HuH-7.5 (cell line): ENCODE results near the gene CEP41.

Experiments used
- DNase-seq: peaks from one replicate; pipeline ENCODE4 v3.0.0; 2011; ENCODE audit warnings: low spot score

CEP41 gene

DNA sequence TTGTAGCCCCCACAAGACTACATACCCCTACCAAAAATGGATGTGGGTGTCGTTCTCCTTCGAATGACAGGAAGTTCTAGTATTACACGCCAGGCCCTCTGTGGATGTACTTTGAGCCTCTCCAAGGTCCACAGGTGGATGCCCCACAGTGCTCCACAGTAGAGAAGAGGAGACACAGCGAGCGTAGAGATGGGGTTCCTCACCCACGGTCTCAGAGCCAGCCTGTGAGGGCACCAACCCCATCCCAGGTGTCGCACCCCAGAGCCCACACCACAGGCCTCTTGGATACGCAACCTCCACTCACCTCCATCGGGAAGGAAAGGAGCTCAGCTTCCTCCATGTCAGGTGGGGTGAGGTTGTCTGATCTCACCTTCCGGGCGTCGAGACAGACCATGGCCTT, 93.9 kb downstream of the CEP41 start:
- DNase-seq, result no peak

DNA sequence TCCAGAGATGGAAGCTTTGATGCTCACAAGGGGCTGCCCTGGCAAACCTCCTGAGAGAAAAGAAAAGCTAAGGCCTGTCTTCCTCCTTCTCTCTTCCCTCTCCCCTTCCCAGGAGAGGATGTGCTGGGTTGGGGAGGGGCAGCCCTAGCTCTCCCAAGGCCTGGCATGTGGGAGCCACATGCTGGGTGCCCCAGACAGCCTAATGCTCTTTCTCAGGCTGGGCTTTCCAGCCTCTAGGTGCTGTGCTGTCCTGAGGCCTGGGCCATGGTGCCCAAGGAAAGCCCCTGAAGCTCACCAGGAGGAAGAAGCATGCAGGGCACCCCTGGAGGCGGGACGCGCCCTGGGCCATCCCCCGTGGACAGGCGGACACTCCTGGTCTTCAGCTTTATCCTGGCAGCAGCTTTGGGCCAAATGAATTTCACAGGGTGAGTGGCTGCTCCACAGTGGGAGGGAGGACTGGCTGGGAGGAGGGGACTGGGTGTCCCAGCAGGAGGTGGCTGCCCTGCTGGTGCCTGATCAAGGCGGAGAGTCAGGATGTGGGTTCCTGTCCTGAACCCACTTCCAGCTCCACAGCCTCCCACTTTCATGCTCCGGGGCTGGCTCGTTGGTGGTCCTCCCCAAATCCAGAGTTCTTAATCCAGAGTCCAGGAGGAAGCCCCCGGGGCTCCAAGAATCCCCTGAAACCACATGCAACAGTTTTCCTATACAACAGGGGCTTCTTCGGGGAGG, 94.5 kb downstream of the CEP41 start:
- DNase-seq, result no peak

DNA sequence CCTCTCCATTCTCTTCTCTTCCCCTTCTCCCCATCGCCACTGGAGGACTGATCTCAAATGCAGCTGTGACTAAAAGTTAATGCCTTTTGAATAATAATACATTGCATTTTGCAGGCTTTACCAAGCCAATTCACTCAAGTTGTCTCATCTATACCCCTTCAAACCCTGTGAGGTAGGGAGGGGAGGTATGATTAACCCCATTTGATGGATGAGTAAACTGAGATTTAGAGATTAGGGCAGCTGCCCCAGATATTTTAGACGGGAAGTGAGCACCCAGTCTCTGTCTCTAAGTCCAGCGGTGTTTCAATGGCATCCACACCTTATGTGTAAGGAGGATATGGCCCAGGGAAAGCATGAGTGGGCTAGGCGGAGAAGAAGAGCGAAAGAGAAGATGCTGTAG, 95.1 kb downstream of the CEP41 start:
- no peak for DNase-seq

DNA sequence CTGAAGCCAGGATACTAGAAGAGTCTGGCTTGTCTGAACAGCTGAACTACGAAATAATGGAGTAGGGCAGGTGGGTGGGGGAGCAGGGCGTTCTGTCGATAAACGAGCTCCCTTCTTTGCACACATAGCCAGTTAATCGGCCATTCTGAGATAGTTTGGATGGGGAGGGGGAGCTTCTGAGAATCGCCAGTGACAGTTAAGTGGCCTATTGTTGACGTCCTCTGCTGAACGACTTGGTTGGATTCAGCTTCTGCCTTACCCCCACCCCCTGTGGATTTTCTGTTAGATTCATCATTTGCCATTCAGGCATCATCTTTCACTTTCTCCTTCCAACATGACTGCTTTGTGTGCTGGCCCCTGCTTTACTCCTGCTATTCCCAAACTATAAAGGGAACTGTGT, 95.7 kb downstream of the CEP41 start:
- no peak for DNase-seq

DNA sequence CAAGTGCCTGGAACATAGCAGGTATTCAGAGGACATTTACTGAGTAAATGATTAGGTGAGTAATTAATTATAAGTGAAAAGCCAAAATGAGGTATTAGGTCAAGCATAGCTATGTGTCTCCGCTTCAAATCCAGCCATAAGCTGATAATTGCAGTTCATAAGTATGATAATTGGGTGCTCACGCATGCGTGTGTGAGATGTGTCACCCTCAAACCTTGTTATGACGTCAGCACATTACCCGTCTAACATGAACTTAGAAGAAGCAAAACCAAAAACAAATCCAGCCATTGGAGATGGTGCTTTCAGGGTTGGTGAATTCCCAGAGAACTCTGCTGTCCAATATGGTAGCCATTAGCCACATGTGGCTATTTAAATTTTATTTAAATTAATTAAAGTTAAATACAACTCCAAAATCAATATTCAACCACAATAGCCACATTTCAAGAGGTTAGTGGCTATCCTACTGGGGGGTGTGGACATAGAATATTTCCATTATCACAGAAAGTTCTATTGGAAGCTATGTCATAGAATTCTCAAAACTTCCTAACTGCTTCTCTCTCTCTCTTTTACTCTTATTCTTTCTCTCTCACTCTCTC, 96.4 kb downstream of the CEP41 start, which contains the start of gene CPA5:
Gene CPA5, plus strand, starts transcription at position 546 of the 596 bp plus-strand sequence. CDS start 1,670 bp downstream, outside the sequence.
- no peak for DNase-seq
